Endothelial cell of hepatic sinusoid (primary cell): ENCODE measurements around the gene STRIP1.

Experiments
- in situ Hi-C: cut with HindIII; loops from 2 replicates; pipeline ENCODE4 v1.10.0; 2017; ENCODE audit warnings: low sequenced_read_pairs

The STRIP1 gene, protein sequence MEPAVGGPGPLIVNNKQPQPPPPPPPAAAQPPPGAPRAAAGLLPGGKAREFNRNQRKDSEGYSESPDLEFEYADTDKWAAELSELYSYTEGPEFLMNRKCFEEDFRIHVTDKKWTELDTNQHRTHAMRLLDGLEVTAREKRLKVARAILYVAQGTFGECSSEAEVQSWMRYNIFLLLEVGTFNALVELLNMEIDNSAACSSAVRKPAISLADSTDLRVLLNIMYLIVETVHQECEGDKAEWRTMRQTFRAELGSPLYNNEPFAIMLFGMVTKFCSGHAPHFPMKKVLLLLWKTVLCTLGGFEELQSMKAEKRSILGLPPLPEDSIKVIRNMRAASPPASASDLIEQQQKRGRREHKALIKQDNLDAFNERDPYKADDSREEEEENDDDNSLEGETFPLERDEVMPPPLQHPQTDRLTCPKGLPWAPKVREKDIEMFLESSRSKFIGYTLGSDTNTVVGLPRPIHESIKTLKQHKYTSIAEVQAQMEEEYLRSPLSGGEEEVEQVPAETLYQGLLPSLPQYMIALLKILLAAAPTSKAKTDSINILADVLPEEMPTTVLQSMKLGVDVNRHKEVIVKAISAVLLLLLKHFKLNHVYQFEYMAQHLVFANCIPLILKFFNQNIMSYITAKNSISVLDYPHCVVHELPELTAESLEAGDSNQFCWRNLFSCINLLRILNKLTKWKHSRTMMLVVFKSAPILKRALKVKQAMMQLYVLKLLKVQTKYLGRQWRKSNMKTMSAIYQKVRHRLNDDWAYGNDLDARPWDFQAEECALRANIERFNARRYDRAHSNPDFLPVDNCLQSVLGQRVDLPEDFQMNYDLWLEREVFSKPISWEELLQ

GRCh38 chr1:110034451-110035235 lies at the start of gene STRIP1:
STRIP1 (plus strand) TSS chr1:110034624; CDS start chr1:110034638, 14 bp downstream.
- in situ Hi-C loops = no loop called here

GRCh38 chr1:109985247-109986053 lies 49.0 kb upstream of the STRIP1 start:
- in situ Hi-C loops = loop anchor here (25.0 kb wide), 1 partner anchor 198 kb away; no protein-coding TSS in a partner anchor

DNA sequence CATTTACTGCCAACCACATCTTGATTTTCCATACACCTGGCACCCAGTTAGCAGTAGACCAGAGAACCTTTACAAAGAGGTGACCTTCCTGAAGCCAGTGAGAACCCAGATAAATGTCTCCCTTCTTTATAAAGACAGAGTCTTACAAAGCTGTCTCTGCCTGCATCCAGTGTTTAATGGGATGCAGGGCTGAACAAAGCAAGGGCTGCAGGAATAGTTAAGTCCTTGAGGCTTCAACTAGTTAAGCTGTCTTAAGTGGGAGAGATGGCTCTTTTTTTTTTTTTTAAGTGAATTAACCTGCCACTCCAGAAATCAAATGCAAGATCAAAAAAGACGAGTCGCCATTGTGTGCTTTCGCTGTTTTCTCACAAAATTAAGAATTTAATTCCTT lies 48.4 kb upstream of the STRIP1 start:
- in situ Hi-C loops = loop anchor here (25.0 kb wide), 1 partner anchor 199 kb away; no protein-coding TSS in a partner anchor

DNA sequence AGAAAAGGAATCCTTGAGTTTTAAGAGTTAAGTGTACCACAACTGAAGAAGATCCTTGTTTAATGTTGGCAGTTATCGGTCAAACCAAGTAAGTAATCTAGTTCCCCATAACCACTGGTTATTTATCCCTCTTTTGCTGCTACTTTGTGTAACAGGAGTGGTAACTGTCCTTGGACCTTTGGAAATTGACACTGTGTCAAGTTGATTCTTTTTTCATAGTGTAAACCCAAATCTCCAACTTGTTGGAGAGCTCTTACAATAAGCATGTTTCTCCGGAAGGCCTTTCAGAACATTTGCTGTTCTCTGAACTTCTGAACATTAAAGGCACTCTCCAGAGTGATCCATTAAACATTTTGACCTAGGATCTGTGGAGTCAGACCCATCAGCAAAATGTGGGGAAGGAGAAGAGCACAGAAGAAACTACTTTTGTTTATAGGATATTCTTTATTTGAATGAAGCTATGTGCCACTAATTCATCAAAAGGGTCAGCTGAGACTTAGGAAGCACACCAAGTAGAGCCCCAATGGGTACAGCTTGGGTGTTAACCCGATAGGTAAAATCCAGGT lies 46.0 kb upstream of the STRIP1 start:
- in situ Hi-C loops = loop anchor here (25.0 kb wide), 1 partner anchor 201 kb away; no protein-coding TSS in a partner anchor

GRCh38 chr1:109989506-109990301 lies 44.7 kb upstream of the STRIP1 start:
- in situ Hi-C loops = loop anchor here (25.0 kb wide), 1 partner anchor 202 kb away; no protein-coding TSS in a partner anchor

GRCh38 chr1:109990302-109990653 lies 44.1 kb upstream of the STRIP1 start:
- in situ Hi-C loops = loop anchor here (25.0 kb wide), 1 partner anchor 203 kb away; no protein-coding TSS in a partner anchor

DNA sequence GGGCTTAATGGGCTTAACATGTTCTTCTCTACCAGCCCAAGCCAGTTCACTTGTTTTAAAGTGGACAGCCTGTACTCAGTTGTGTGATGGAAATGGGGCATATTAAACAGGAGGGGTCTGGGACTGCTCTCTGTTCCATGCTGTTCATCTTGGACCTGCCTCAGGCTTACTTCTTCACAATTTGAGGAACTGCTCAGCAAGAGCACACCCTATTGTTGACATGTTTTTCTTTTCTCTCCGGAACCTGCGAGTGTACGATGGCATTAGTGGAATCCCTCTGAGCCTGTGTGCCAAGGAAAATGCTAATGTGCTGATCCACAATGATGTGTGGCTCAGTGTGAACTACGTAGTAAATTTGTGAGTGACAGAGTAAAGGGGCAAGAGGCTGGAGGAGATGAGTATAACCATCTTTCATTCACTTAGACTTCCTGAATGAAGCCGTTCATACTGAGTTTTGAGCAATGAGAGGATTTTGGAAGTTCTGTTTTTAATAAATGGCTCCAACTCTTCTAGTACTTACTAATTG lies 43.0 kb upstream of the STRIP1 start:
- in situ Hi-C loops = loop anchor here (25.0 kb wide), 1 partner anchor 204 kb away; no protein-coding TSS in a partner anchor

DNA sequence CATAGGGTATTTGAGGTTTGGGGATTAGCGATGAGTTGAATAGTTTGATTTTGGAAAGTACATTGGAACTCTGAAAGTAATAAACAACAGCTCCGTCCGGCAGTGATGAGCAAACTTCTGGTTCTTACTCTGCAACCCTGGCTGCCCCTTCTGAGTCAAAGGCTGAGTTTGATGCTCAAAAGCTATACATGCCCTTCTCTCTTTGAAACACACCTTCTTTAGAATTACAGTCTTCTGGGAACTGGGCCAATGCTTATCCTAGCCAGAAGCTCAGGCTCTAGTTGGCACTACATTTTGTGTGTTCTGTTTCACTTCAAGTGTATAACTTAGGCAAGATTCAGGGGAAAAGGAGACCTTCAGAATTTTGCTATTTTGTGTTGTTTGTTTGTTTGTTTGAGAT lies 40.5 kb upstream of the STRIP1 start:
- in situ Hi-C loops = loop anchor here (25.0 kb wide), 1 partner anchor 207 kb away; no protein-coding TSS in a partner anchor

- in situ Hi-C loops = loop anchor here (25.0 kb wide), 1 partner anchor 207 kb away; no protein-coding TSS in a partner anchor
These were observed 39.8 kb upstream of the STRIP1 start for GRCh38 chr1:109994654-109995053.

GRCh38 chr1:109995536-109995935 lies 38.9 kb upstream of the STRIP1 start:
- in situ Hi-C loops = loop anchor here (25.0 kb wide), 1 partner anchor 208 kb away; no protein-coding TSS in a partner anchor

DNA sequence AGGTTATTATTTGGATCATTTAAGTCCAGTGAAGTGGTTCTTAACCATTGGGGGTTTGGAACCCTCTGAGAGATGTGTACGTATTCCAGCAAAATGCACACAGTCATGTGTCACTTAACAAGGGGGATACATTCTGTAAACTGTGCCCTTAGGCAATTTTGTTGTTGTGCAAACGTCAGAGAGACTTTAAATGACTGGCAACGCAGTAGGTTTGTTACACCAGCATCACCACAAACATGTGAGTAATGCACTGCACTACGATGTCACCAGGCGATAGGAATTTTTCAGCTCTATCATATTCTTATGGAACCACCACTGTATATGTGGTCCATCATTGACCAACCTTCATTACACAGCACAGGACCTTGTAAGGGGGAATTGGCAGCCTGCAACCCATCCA lies 37.9 kb upstream of the STRIP1 start:
- in situ Hi-C loops = loop anchor here (25.0 kb wide), 1 partner anchor 209 kb away; no protein-coding TSS in a partner anchor

DNA sequence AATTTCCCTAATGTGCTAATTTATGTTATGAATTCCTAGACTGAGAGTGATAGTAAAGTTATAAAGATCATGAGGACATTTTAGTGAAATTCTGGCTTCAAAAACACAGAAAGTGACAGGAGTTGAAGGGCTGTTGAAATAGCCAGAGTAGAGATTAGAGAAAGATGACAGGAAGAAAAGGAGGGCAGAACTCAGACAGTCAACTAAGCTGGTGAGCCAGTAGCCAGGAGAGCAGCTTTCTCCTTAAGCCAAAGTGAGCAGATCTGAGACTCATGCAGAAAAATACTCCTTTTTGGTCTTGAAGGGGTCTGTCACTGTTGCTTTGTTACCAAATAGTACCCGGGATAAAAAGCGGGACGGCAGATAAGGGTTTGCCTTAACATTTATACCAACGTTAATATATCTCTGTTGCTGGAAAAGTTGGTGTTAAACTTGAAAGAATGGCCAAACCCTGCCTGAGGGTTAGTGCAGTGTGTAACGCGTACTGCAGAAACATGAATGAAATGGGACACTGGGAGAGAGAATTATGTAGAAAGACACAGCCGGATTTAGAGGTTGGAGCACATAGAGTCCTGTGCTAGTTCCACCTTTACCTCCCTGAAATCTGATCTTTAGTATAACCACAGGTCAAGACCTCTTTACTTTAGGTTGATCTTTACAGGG lies 37.1 kb upstream of the STRIP1 start:
- in situ Hi-C loops = loop anchor here (25.0 kb wide), 1 partner anchor 210 kb away; no protein-coding TSS in a partner anchor

DNA sequence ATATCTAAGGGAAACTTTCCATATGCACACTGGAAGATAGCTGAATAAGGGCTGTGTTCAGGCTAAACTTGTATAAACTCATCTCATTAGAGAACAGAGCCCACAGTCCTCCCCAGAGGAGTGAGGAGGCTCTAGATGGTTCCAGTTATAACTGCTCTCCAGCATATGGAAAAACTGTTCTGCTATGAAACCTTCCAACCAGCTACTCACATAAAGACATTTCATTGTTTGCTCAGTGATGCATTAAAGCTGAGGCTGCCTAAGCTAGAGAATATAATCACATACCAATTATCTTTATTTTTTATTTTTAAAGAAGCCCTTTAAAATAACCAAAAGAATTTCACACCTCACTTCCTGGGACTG lies 36.6 kb upstream of the STRIP1 start:
- in situ Hi-C loops = loop anchor here (25.0 kb wide), 1 partner anchor 211 kb away; no protein-coding TSS in a partner anchor

DNA sequence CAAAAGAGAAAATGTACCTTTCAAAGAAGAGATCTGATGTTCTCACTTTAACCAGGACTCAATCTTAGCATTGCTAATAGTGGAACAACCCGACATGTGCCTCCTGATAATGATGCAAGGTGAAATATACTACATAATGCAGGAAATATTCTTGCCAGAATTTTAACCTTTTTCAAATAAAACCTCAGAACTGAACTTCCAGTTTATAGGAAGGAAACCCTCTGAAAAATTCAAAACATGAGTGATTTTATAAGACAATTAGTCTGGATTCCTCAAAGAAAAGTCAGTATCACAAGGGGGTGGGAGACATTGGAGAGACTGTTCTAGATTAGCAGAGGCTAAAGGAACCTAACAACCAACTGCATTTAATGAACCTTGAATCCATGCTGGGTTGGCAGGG lies 31.7 kb upstream of the STRIP1 start:
- in situ Hi-C loops = no loop called here

DNA sequence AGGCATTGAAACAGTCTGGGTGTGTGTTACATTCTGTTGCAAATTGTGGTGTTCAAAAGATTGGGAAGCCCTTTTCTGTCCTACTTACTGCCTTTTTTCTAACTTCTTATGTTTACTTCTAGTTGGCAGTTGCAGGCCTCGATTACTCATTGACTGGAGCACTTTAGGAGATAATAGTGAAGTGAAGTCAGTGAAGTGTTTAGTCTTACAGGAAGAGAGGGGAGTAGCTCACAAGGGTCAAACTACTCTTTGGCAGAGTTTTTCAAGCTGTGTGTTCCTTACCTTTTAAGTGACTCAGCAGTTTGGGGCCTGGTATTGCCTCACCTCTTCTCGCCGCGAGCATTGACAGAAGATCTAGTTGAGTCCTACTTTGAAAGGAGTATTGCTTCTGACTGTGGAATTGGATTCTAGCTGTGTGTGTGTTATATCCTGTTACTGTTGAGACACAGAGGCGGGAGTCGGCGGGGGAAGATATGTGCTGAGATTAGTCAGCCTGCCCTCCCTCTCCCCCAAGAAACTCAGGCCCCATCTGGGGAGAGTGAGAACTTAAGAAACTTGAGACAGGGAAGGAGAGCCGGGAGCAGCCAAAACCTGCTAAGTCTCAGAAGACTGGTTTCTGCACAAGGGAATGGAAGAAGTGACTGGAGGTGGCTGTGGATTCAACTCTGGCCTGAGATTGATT lies 30.5 kb upstream of the STRIP1 start:
- in situ Hi-C loops = no loop called here

- in situ Hi-C loops = no loop called here
These were observed 29.8 kb upstream of the STRIP1 start for GRCh38 chr1:110004583-110004982.

DNA sequence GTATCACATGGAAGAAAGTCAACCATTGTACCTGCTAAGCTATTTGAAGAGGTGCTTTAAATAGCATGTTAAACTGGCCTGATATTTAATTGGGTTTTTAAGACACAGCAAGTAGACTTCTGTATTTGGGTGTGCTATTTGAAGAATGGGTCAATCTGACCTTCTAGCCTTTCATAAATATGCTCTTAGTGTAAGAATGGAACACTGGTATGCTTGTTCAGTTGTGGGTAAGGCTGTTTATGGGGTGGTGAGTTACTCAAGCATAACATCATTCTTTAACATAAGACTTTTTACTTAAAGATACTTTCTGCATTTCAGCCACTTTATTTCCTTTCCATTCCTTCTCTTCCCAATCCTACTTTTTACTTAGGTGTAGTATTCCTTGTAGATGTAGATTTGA lies 28.5 kb upstream of the STRIP1 start:
- in situ Hi-C loops = no loop called here
